ENCODE data around the gene KRTAP9-9.
"Not testable (repeated sequence)": the region's sequence is repeated elsewhere in the genome, so short reads cannot be mapped to it uniquely, and the experiment has no call there.

KRTAP9-9 gene

GRCh38 chr17:41255381-41256290 is at the start of gene KRTAP9-9:
Gene KRTAP9-9, plus strand, starts transcription at chr17:41255384.
- not testable (repeated sequence) for DNase-seq

- no peak for DNase-seq
These were observed 43.2 kb upstream of the KRTAP9-9 start for GRCh38 chr17:41211845-41212466.

GRCh38 chr17:41212524-41213169 is 42.5 kb upstream of the KRTAP9-9 start:
- no peak for DNase-seq

GRCh38 chr17:41215681-41216080 is 39.5 kb upstream of the KRTAP9-9 start:
- no peak for DNase-seq

GRCh38 chr17:41223821-41224220 is 31.4 kb upstream of the KRTAP9-9 start:
- no peak for DNase-seq

GRCh38 chr17:41226051-41226450 is 29.1 kb upstream of the KRTAP9-9 start:
- no peak for DNase-seq

- DNase-seq = not testable (repeated sequence)
These were observed 28.5 kb upstream of the KRTAP9-9 start, which contains the start of gene KRTAP9-2 for GRCh38 chr17:41226598-41227095. Gene KRTAP9-2, plus strand, starts transcription at chr17:41226648. Its CDS starts 7 bp downstream, at chr17:41226655.

GRCh38 chr17:41230094-41230493 is 25.1 kb upstream of the KRTAP9-9 start:
- no peak for DNase-seq

- no peak for DNase-seq
These were observed 23.5 kb upstream of the KRTAP9-9 start for GRCh38 chr17:41231731-41232130.

GRCh38 chr17:41232399-41233105 is 22.6 kb upstream of the KRTAP9-9 start, which contains the start of gene KRTAP9-3:
Gene KRTAP9-3, plus strand, starts transcription at chr17:41232449. Its CDS starts 53 bp downstream, at chr17:41232502.
- DNase-seq = not testable (repeated sequence)

GRCh38 chr17:41237116-41237515 is 18.1 kb upstream of the KRTAP9-9 start:
- not testable (repeated sequence) for DNase-seq

- DNase-seq = not testable (repeated sequence)
These were observed 17.2 kb upstream of the KRTAP9-9 start, which contains the start of gene KRTAP9-8 for GRCh38 chr17:41237949-41238437. Gene KRTAP9-8, plus strand, starts transcription at chr17:41237999. Its CDS starts 53 bp downstream, at chr17:41238052.

- not testable (repeated sequence) for DNase-seq
These were observed 8.0 kb upstream of the KRTAP9-9 start for GRCh38 chr17:41246995-41247787.

GRCh38 chr17:41249637-41250240 is 5.4 kb upstream of the KRTAP9-9 start, which contains the start of gene KRTAP9-4:
Gene KRTAP9-4, plus strand, starts transcription at chr17:41249687. Its CDS starts 34 bp downstream, at chr17:41249721.
- not testable (repeated sequence) for DNase-seq

GRCh38 chr17:41251261-41251660 is 3.9 kb upstream of the KRTAP9-9 start:
- DNase-seq = no peak

- no peak for DNase-seq
These were observed 323 bp upstream of the KRTAP9-9 start for GRCh38 chr17:41254861-41255260.

- DNase-seq = no peak
These were observed 1.1 kb downstream of the KRTAP9-9 start for GRCh38 chr17:41256291-41256685.

- DNase-seq = no peak
These were observed 3.2 kb downstream of the KRTAP9-9 start for GRCh38 chr17:41258406-41258805.

GRCh38 chr17:41263212-41263611 is 8.0 kb downstream of the KRTAP9-9 start:
- DNase-seq = no peak

- DNase-seq = no peak
These were observed 9.4 kb downstream of the KRTAP9-9 start for GRCh38 chr17:41264599-41264998.

GRCh38 chr17:41265078-41265477 is 9.9 kb downstream of the KRTAP9-9 start, which contains the start of gene KRTAP9-6:
Gene KRTAP9-6, plus strand, starts transcription at chr17:41265378. Its CDS starts 0 bp downstream, at chr17:41265378.
- DNase-seq = no peak
